ENCODE data around the gene LYSMD1. TPM values are rescaled to one million over a fixed set of nuclear protein-coding genes. Genes with fewer than 3 reads are reported as not detected.

The LYSMD1 gene
- total RNA-seq, 1 donor from 2014 or later, result 10.0 TPM

DNA sequence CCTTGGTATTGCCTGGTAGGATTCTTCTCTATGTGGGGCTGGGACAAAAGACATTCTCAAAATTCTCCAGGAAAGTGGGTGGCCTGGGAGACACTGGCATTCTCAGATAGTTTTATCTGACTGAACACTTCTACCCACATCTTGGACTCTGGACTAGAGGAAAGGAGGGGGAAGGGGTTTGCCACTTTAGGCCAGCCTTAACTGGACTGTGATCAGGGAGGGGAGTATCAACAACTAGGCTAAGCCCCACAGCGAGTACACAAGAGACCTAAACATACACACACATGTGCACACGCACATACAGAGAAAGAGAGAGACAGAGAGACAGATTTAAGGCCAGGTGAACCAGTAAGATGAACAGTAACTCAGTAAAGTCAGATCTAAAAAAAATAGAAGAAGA is 18.0 kb downstream of the LYSMD1 start:
- peak overlapping the region; percentile 97 for H3K27ac Mint-ChIP-seq (ENCODE audit: unreplicated experiment)
- no peak for DNase-seq (ENCODE audit: low spot score)
- H3K4me1 Mint-ChIP-seq (ENCODE audit: low read depth), result peaks cover 36% of the 10 kb centered on the region
- TF ChIP-seq CTCF (IDR thresholded peaks at IDR 0.05), result no peak
- H3K4me3 Mint-ChIP-seq (ENCODE audit: unreplicated experiment), result no peak overlapping the region
- no peaks in the 10 kb centered on the region for H3K9me3 Mint-ChIP-seq (ENCODE audit: low read depth)
- peaks cover 2% of the 10 kb centered on the region for H3K36me3 Mint-ChIP-seq (ENCODE audit: low read depth)
- no peaks in the 10 kb centered on the region for H3K27me3 Mint-ChIP-seq (ENCODE audit: low read depth)

DNA sequence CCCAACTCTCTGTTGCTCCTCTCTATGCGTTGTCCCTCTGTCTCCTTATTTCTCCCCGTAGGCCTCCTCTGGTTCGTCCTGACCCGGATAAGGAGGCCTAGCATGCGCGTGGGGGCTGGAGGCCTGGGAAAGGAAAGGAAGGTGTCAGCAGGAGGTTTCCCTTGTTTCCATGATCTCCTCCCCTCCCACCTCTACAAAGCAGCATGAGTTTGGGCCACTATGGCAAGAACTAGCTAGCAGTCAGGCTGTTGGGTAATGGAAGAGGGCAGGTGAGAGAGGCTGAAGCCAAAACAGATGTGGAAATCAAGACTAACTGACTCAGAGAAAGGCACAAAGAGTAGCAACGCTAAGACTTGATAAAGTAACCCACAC is 18.6 kb downstream of the LYSMD1 start:
- peak overlapping the region; percentile 88 for H3K4me3 Mint-ChIP-seq (ENCODE audit: unreplicated experiment)
- peaks cover 36% of the 10 kb centered on the region for H3K4me1 Mint-ChIP-seq (ENCODE audit: low read depth)
- peaks cover 2% of the 10 kb centered on the region for H3K36me3 Mint-ChIP-seq (ENCODE audit: low read depth)
- peak overlapping the region; percentile 97 for H3K27ac Mint-ChIP-seq (ENCODE audit: unreplicated experiment)
- no peak for DNase-seq (ENCODE audit: low spot score)
- no peak for TF ChIP-seq CTCF (IDR thresholded peaks at IDR 0.05)
- H3K9me3 Mint-ChIP-seq (ENCODE audit: low read depth), result no peaks in the 10 kb centered on the region
- no peaks in the 10 kb centered on the region for H3K27me3 Mint-ChIP-seq (ENCODE audit: low read depth)

- no peak for TF ChIP-seq CTCF (IDR thresholded peaks at IDR 0.05)
- H3K27me3 Mint-ChIP-seq (ENCODE audit: low read depth), result no peaks in the 10 kb centered on the region
- H3K27ac Mint-ChIP-seq (ENCODE audit: unreplicated experiment), result peak within 1 kb of the TSS; percentile 97
- H3K4me1 Mint-ChIP-seq (ENCODE audit: low read depth), result peaks cover 36% of the 10 kb centered on the region
- peak; percentile 98 for DNase-seq (ENCODE audit: low spot score)
- peaks cover 2% of the 10 kb centered on the region for H3K36me3 Mint-ChIP-seq (ENCODE audit: low read depth)
- H3K9me3 Mint-ChIP-seq (ENCODE audit: low read depth), result no peaks in the 10 kb centered on the region
- H3K4me3 Mint-ChIP-seq (ENCODE audit: unreplicated experiment), result peak within 1 kb of the TSS; percentile 88
Observed at GRCh38 chr1:151146412-151147131, 19.1 kb downstream of the LYSMD1 start, which contains the start of gene SEMA6C. Gene SEMA6C (minus strand): TSS chr1:151146631. CDS start chr1:151142621, 4,010 bp downstream.

- H3K27me3 Mint-ChIP-seq (ENCODE audit: low read depth), result no peaks in the 10 kb centered on the region
- H3K4me3 Mint-ChIP-seq (ENCODE audit: unreplicated experiment), result peak overlapping the region; percentile 88
- no peak for DNase-seq (ENCODE audit: low spot score)
- peaks cover 2% of the 10 kb centered on the region for H3K36me3 Mint-ChIP-seq (ENCODE audit: low read depth)
- peaks cover 36% of the 10 kb centered on the region for H3K4me1 Mint-ChIP-seq (ENCODE audit: low read depth)
- no peaks in the 10 kb centered on the region for H3K9me3 Mint-ChIP-seq (ENCODE audit: low read depth)
- no peak for TF ChIP-seq CTCF (IDR thresholded peaks at IDR 0.05)
- H3K27ac Mint-ChIP-seq (ENCODE audit: unreplicated experiment), result no peak overlapping the region
Observed at GRCh38 chr1:151146072-151146411, 19.7 kb downstream of the LYSMD1 start.

GRCh38 chr1:151145304-151146071 is 20.2 kb downstream of the LYSMD1 start:
- Mint-ChIP-seq H3K4me3 (ENCODE audit: unreplicated experiment) (peak overlapping the region; percentile 88), H3K36me3 (ENCODE audit: low read depth) (peaks cover 2% of the 10 kb centered on the region), H3K9me3 (ENCODE audit: low read depth) (no peaks in the 10 kb centered on the region), H3K27ac (ENCODE audit: unreplicated experiment) (no peak overlapping the region), H3K4me1 (ENCODE audit: low read depth) (peaks cover 36% of the 10 kb centered on the region), H3K27me3 (ENCODE audit: low read depth) (no peaks in the 10 kb centered on the region)
- DNase-seq (ENCODE audit: low spot score), result no peak
- no peak for TF ChIP-seq CTCF (IDR thresholded peaks at IDR 0.05)

Data from chondrocyte (in vitro differentiated cells).